Urinary bladder (tissue), 4 donors: ENCODE data around the gene LAG3. TPM values are rescaled to one million over a fixed set of nuclear protein-coding genes. Genes with fewer than 3 reads are reported as not detected.

ENCODE experiments used
- DNase-seq: peaks from one replicate; pipeline ENCODE4 v3.0.0-alpha.2; 2015; ENCODE audit errors: extremely low spot score
- H3K27ac ChIP-seq: one replicate; pipeline ENCODE4 v1.5.1; 2013; ENCODE audit warnings: low read depth, mild to moderate bottlenecking, moderate library complexity
- H3K36me3 ChIP-seq: one replicate; pipeline ENCODE4 v1.6.1; 2013; ENCODE audit warnings: mild to moderate bottlenecking, moderate library complexity; ENCODE audit not compliant: insufficient read depth
- H3K4me1 ChIP-seq: one replicate; pipeline ENCODE4 v1.6.1; 2013; ENCODE audit warnings: mild to moderate bottlenecking, moderate library complexity; ENCODE audit not compliant: insufficient read depth
- H3K4me3 ChIP-seq: one replicate; pipeline ENCODE4 v1.5.1; 2013; ENCODE audit warnings: low read depth, low read length
- WGBS: extraction: QIAGEN DNeasy Blood & Tissue Kit; methylation state at CpG from one replicate; pipeline ENCODE4 v1.1.7; 2013; 5-methylcytosine and 5-hydroxymethylcytosine counted together
- polyA plus RNA-seq: library from polyadenylated mRNA; stranded (reverse); fragments of 200-250 nt; gene quantifications from one replicate; pipeline ENCODE4 v1.2.3, GENCODE V29; 2013
- total RNA-seq: library from RNA; depleted of rRNA; stranded (reverse); fragments of >200 nt; gene quantifications from one replicate; pipeline ENCODE4 v1.2.3, GENCODE V29; 2014
- donor health status: healthy with polysubstance abuse.
- donor health status: healthy.

Gene LAG3
- total and polyA plus RNA-seq, 2 donors = 0.21 to 1.6 TPM

- no peaks in the 10 kb centered on the region for H3K4me1 ChIP-seq
- DNase-seq = no peak
- no peak overlapping the region for H3K4me3 ChIP-seq
- no peak overlapping the region for H3K27ac ChIP-seq
- no peaks in the 10 kb centered on the region for H3K36me3 ChIP-seq
- 57% methylated on average over 7 of the region's 7 CpGs for WGBS
Measured at GRCh38 chr12:6822426-6823135, 50.3 kb downstream of the LAG3 start.

- no peaks in the 10 kb centered on the region for H3K36me3 ChIP-seq
- H3K4me3 ChIP-seq = no peak overlapping the region
- H3K27ac ChIP-seq = no peak overlapping the region
- 81% methylated on average over 12 of the region's 12 CpGs for WGBS
- no peaks in the 10 kb centered on the region for H3K4me1 ChIP-seq
- no peak for DNase-seq
Measured at GRCh38 chr12:6823182-6824084, 51.1 kb downstream of the LAG3 start.

GRCh38 chr12:6824085-6824775, 51.9 kb downstream of the LAG3 start:
- no peak for DNase-seq
- WGBS = 91% methylated on average over 37 of the region's 37 CpGs
- Histone ChIP-seq H3K4me3 (no peak overlapping the region), H3K36me3 (no peaks in the 10 kb centered on the region), H3K4me1 (no peaks in the 10 kb centered on the region), H3K27ac (no peak overlapping the region)

DNA sequence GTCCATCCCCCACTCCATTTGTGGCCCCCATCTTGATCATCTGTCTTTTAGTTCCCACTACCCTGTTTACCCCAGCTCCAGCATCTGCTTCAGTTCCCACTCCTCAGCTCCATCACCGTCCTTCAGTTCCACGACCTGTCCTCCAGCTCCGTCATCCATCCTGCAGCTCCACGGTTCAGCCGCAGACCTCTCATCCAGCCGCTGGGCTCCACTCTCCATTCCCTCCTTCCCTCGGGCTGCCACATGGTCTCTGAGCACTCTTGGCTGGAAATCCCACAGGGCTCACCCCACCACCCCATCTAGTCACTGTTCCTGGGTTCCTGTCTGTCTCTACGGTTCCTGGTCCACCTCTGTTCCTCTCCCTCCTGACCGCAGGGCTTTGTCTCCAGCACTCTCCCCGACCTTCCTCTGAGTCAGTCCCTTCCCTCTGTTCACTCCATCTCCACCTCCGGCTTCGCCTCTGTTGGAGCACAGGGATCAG, 52.6 kb downstream of the LAG3 start:
- no peak for DNase-seq
- H3K4me3 ChIP-seq = no peak overlapping the region
- 45% methylated on average over 12 of the region's 12 CpGs for WGBS

DNA sequence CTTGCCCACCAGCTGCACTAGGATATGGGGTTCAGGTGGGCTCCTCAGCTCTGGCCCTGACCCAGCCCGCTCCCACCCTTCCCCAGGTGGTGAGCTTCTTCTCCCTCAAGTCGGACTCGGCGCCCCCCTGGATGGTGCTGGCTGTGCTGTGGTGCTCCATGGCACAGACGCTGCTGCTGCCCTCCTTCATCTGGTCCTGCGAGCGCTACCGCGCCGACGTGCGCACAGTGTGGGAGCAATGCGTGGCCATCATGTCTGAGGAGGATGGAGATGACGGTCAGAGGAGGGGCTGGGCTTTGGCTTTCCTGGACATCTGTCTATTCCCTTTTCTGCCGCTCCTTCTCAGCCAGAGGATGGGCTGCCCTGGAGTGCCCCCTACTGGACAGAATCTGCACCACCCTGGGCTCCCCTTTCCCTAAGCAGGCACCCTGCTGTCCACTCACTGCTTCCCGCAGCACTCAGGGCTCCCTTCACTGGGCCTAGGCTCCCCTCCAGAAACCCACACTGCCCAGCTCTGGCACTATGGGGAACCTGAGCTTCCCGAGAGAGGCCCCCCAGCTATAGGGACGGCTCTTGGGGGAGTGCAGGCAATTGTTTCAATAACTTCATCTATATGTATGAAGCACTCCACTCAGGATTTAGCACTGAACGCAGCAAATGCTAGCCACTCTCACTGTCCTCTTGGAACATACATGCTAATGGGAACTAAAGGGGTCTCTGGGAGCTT, 53.2 kb downstream of the LAG3 start:
- DNase-seq = peak; percentile 37
- WGBS = 10% methylated on average over 19 of the region's 19 CpGs
- Histone ChIP-seq H3K27ac (no peak overlapping the region), H3K36me3 (no peaks in the 10 kb centered on the region), H3K4me1 (no peaks in the 10 kb centered on the region), H3K4me3 (no peak overlapping the region)

More for the DNA sequence above, 52.6 kb downstream of the LAG3 start:
- Histone ChIP-seq H3K4me1 (no peaks in the 10 kb centered on the region), H3K27ac (no peak overlapping the region), H3K36me3 (no peaks in the 10 kb centered on the region)

DNA sequence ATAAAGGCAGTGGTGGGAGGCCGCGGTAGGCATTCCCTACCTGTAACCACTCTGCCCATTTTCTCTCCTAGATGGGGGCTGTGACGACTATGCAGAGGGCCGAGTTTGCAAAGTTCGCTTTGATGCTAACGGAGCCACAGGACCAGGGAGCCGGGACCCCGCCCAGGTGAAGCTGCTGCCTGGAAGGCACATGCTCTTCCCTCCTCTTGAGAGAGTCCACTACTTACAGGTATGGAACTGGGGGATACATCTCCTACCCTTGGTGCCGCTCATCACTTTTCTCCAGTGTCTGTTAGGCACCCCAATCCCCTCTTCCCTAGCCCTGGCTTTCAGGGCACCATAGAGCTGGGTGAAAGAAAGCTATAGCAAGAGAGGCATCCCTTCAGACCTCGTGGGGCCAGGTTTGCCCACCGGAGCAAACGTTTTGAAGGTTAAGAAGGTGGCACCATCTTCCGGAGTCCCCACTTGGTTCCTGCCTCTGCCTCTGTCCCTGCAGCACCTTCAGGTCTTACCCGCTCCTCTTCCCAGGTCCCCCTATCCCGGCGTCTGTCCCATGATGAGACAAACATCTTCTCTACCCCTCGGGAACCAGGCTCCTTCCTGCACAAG, 53.9 kb downstream of the LAG3 start:
- no peak for DNase-seq
- Histone ChIP-seq H3K4me3 (no peak overlapping the region), H3K36me3 (no peaks in the 10 kb centered on the region), H3K4me1 (no peaks in the 10 kb centered on the region), H3K27ac (no peak overlapping the region)
- 78% methylated on average over 17 of the region's 17 CpGs for WGBS

DNA sequence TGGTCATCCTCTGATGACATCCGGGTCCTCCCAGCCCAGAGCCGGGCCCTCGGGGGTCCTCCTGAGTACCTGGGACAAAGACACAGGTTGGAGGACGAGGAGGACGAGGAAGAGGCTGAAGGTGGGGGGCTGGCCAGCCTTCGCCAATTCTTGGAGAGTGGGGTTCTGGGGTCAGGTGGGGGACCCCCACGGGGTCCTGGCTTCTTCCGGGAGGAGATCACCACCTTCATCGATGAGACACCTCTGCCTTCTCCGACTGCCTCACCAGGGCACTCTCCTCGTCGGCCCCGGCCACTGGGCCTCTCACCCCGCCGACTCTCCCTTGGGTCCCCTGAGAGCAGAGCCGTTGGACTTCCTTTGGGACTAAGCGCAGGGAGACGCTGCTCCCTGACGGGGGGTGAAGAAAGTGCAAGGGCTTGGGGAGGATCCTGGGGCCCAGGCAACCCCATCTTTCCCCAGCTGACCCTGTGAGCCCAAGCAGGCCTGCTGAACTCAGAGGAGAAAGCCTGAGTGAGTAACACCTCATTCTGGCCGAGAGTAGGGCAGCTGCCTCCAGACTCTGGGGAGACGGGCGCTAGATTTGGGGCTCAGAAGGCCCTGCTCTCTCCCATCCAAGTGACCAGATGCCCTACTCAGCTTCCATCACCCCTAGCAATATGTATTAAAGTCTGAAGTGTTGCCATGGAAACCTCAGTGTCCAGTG, 54.6 kb downstream of the LAG3 start:
- DNase-seq = no peak
- no peaks in the 10 kb centered on the region for H3K4me1 ChIP-seq
- WGBS = 72% methylated on average over 22 of the region's 22 CpGs
- no peaks in the 10 kb centered on the region for H3K36me3 ChIP-seq
- H3K27ac ChIP-seq = no peak overlapping the region
- H3K4me3 ChIP-seq = no peak overlapping the region

DNA sequence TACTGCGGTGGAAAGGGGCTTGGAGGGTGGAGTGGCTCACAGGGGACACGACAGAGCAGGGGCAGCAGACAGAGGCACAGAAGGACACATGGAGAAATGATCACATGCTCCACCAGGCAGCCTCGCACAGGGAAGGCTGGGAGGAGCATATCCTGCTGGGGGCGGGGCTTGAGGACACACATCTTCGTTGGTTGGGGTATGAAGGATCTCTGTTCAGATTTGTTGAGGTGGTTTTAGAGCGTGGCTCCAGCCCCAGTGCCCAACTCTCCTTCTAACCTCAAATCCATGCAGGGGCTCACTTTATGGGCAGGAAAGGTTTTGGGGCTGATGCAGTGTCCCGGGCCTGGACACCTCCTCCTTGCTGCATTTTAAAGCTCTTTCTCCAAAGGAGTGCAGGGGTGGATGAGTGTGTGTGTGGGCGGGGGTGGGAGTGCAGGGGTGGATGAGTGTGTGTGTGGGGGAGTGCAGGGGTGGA, 55.2 kb downstream of the LAG3 start:
- peak; percentile 73 for DNase-seq

More for the DNA sequence above, 55.2 kb downstream of the LAG3 start:
- Histone ChIP-seq H3K36me3 (no peaks in the 10 kb centered on the region), H3K4me1 (no peaks in the 10 kb centered on the region), H3K27ac (no peak overlapping the region), H3K4me3 (no peak overlapping the region)
- WGBS = 7% methylated on average over 8 of the region's 8 CpGs

Other genes with a start within 250 kb of the LAG3 start
- 1,141 TPM for gene GAPDH, start 238.0 kb upstream of the LAG3 start, total RNA-seq
- gene GAPDH, start 238.0 kb upstream of the LAG3 start, polyA plus RNA-seq = 3,231 TPM
- gene IFFO1, start 216.5 kb upstream of the LAG3 start, total RNA-seq = 9.7 TPM
- 31.4 TPM for gene IFFO1, start 216.5 kb upstream of the LAG3 start, polyA plus RNA-seq
- 9.0 TPM for gene NOP2, start 204.2 kb upstream of the LAG3 start, total RNA-seq
- gene NOP2, start 204.2 kb upstream of the LAG3 start, polyA plus RNA-seq = 18.7 TPM
- gene CHD4, start 165.1 kb upstream of the LAG3 start, total RNA-seq = 142 TPM
- gene CHD4, start 165.1 kb upstream of the LAG3 start, polyA plus RNA-seq = 135 TPM
- 1.7 TPM for gene LPAR5, start 136.6 kb upstream of the LAG3 start, total RNA-seq
- gene LPAR5, start 136.6 kb upstream of the LAG3 start, polyA plus RNA-seq = 2.2 TPM
- gene ACRBP, start 125.1 kb upstream of the LAG3 start, total RNA-seq = 1.1 TPM
- gene ACRBP, start 125.1 kb upstream of the LAG3 start, polyA plus RNA-seq = 1.0 TPM
- gene ING4, start 109.4 kb upstream of the LAG3 start, total RNA-seq = 66.2 TPM
- gene ING4, start 109.4 kb upstream of the LAG3 start, polyA plus RNA-seq = 66.4 TPM
- 19.9 TPM for gene ZNF384, start 83.1 kb upstream of the LAG3 start, total RNA-seq
- gene ZNF384, start 83.1 kb upstream of the LAG3 start, polyA plus RNA-seq = 49.0 TPM
- 1.1 TPM for gene PIANP, start 71.7 kb upstream of the LAG3 start, total RNA-seq
- gene PIANP, start 71.7 kb upstream of the LAG3 start, polyA plus RNA-seq = 11.4 TPM
- gene COPS7A, start 48.5 kb upstream of the LAG3 start, total RNA-seq = 35.6 TPM
- 88.2 TPM for gene COPS7A, start 48.5 kb upstream of the LAG3 start, polyA plus RNA-seq
- gene MLF2, start 19.4 kb upstream of the LAG3 start, total RNA-seq = 51.0 TPM
- gene MLF2, start 19.4 kb upstream of the LAG3 start, polyA plus RNA-seq = 240 TPM
- 62.4 TPM for gene PTMS, start 6.2 kb upstream of the LAG3 start, total RNA-seq
- 619 TPM for gene PTMS, start 6.2 kb upstream of the LAG3 start, polyA plus RNA-seq
- 11.5 TPM for gene CD4, start 17.0 kb downstream of the LAG3 start, total RNA-seq
- gene CD4, start 17.0 kb downstream of the LAG3 start, polyA plus RNA-seq = 21.5 TPM
- 6.4 TPM for gene GPR162, start 49.3 kb downstream of the LAG3 start, total RNA-seq
- gene GPR162, start 49.3 kb downstream of the LAG3 start, polyA plus RNA-seq = 18.4 TPM
- 40.1 TPM for gene P3H3, start 55.9 kb downstream of the LAG3 start, total RNA-seq
- 46.3 TPM for gene P3H3, start 55.9 kb downstream of the LAG3 start, polyA plus RNA-seq
- gene GNB3, start 68.4 kb downstream of the LAG3 start, total RNA-seq = 2.5 TPM
- gene GNB3, start 68.4 kb downstream of the LAG3 start, polyA plus RNA-seq = 4.6 TPM
- 12.3 TPM for gene CDCA3, start 78.8 kb downstream of the LAG3 start, total RNA-seq
- 1.0 TPM for gene CDCA3, start 78.8 kb downstream of the LAG3 start, polyA plus RNA-seq
- 29.0 TPM for gene USP5, start 79.6 kb downstream of the LAG3 start, total RNA-seq
- gene USP5, start 79.6 kb downstream of the LAG3 start, polyA plus RNA-seq = 60.1 TPM
- 331 TPM for gene TPI1, start 95.0 kb downstream of the LAG3 start, total RNA-seq
- 708 TPM for gene TPI1, start 95.0 kb downstream of the LAG3 start, polyA plus RNA-seq
- 3.2 TPM for gene SPSB2, start 100.8 kb downstream of the LAG3 start, total RNA-seq
- gene SPSB2, start 100.8 kb downstream of the LAG3 start, polyA plus RNA-seq = 12.3 TPM
- 9.2 TPM for gene LRRC23, start 132.3 kb downstream of the LAG3 start, total RNA-seq
- 9.4 TPM for gene LRRC23, start 132.3 kb downstream of the LAG3 start, polyA plus RNA-seq
- 9.7 TPM for gene ENO2, start 142.1 kb downstream of the LAG3 start, total RNA-seq
- gene ENO2, start 142.1 kb downstream of the LAG3 start, polyA plus RNA-seq = 68.4 TPM
- 18.2 TPM for gene ATN1, start 155.4 kb downstream of the LAG3 start, total RNA-seq
- 151 TPM for gene ATN1, start 155.4 kb downstream of the LAG3 start, polyA plus RNA-seq
- gene RNU7-1, start 171.3 kb downstream of the LAG3 start, total RNA-seq = not detected
- not detected for gene RNU7-1, start 171.3 kb downstream of the LAG3 start, polyA plus RNA-seq
- 182 TPM for gene C12orf57, start 171.5 kb downstream of the LAG3 start, total RNA-seq
- gene C12orf57, start 171.5 kb downstream of the LAG3 start, polyA plus RNA-seq = 566 TPM
- 6.1 TPM for gene PTPN6, start 178.8 kb downstream of the LAG3 start, total RNA-seq
- gene PTPN6, start 178.8 kb downstream of the LAG3 start, polyA plus RNA-seq = 17.2 TPM
- 94.9 TPM for gene PHB2, start 198.1 kb downstream of the LAG3 start, total RNA-seq
- gene PHB2, start 198.1 kb downstream of the LAG3 start, polyA plus RNA-seq = 192 TPM
- 25.4 TPM for gene EMG1, start 198.4 kb downstream of the LAG3 start, total RNA-seq
- 25.9 TPM for gene EMG1, start 198.4 kb downstream of the LAG3 start, polyA plus RNA-seq
- gene LPCAT3, start 246.0 kb downstream of the LAG3 start, total RNA-seq = 20.7 TPM
- 48.1 TPM for gene LPCAT3, start 246.0 kb downstream of the LAG3 start, polyA plus RNA-seq